GM21360 (cell line): Measurements from ENCODE around the gene ST6GALNAC6.
"Not testable (repeated sequence)": the region's sequence is repeated elsewhere in the genome, so short reads cannot be mapped to it uniquely, and the experiment has no call there.

Source experiments
- ATAC-seq: cut with Tn5 transposase; IDR thresholded peaks from one replicate; pipeline ENCODE4 v1.9.1; 2021; ENCODE audit warnings: mild to moderate bottlenecking, moderate library complexity; ENCODE audit not compliant: unreplicated experiment

Gene ST6GALNAC6

GRCh38 chr9:127838375-127839078 is 60.9 kb downstream of the ST6GALNAC6 start:
- ATAC-seq: no peak

GRCh38 chr9:127837346-127837745 is 62.1 kb downstream of the ST6GALNAC6 start:
- no peak for ATAC-seq

- not testable (repeated sequence) for ATAC-seq
Observed at GRCh38 chr9:127836561-127836960, 62.8 kb downstream of the ST6GALNAC6 start.

- ATAC-seq: no peak
Observed at GRCh38 chr9:127835991-127836516, 63.3 kb downstream of the ST6GALNAC6 start.
